GM21723 (cell line): ENCODE data around the gene IGSF21.

ENCODE experiments used
- ATAC-seq: cut with Tn5 transposase; IDR thresholded peaks from one replicate; pipeline ENCODE4 v1.9.1; 2021; ENCODE audit warnings: mild to moderate bottlenecking, moderate library complexity; ENCODE audit not compliant: unreplicated experiment

Gene IGSF21

GRCh38 chr1:18320051-18320450, 212.5 kb downstream of the IGSF21 start:
- no peak for ATAC-seq

- no peak for ATAC-seq
These were observed 214.9 kb downstream of the IGSF21 start for GRCh38 chr1:18322368-18323032.

GRCh38 chr1:18323259-18323658, 215.7 kb downstream of the IGSF21 start:
- ATAC-seq = no peak

GRCh38 chr1:18324246-18324645, 216.6 kb downstream of the IGSF21 start:
- no peak for ATAC-seq

- no peak for ATAC-seq
These were observed 217.5 kb downstream of the IGSF21 start for GRCh38 chr1:18325136-18325535.

GRCh38 chr1:18326211-18326897, 218.8 kb downstream of the IGSF21 start:
- ATAC-seq = no peak

GRCh38 chr1:18327650-18328049, 220.1 kb downstream of the IGSF21 start:
- no peak for ATAC-seq

GRCh38 chr1:18328803-18329202, 221.2 kb downstream of the IGSF21 start:
- ATAC-seq = no peak

GRCh38 chr1:18329469-18330253, 222.1 kb downstream of the IGSF21 start:
- no peak for ATAC-seq

- no peak for ATAC-seq
These were observed 225.0 kb downstream of the IGSF21 start for GRCh38 chr1:18332576-18332975.

- no peak for ATAC-seq
These were observed 225.6 kb downstream of the IGSF21 start for GRCh38 chr1:18333220-18333619.

- ATAC-seq = no peak
These were observed 229.2 kb downstream of the IGSF21 start for GRCh38 chr1:18336801-18337200.

GRCh38 chr1:18337757-18338156, 230.2 kb downstream of the IGSF21 start:
- ATAC-seq = no peak

- no peak for ATAC-seq
These were observed 231.6 kb downstream of the IGSF21 start for GRCh38 chr1:18339161-18339560.

GRCh38 chr1:18340158-18340764, 232.7 kb downstream of the IGSF21 start:
- no peak for ATAC-seq

GRCh38 chr1:18340787-18341186, 233.2 kb downstream of the IGSF21 start:
- no peak for ATAC-seq

GRCh38 chr1:18341291-18342069, 233.9 kb downstream of the IGSF21 start:
- no peak for ATAC-seq

- no peak for ATAC-seq
These were observed 235.1 kb downstream of the IGSF21 start for GRCh38 chr1:18342744-18343143.

GRCh38 chr1:18343581-18343980, 236.0 kb downstream of the IGSF21 start:
- ATAC-seq = no peak

GRCh38 chr1:18344755-18345154, 237.2 kb downstream of the IGSF21 start:
- ATAC-seq = no peak

- no peak for ATAC-seq
These were observed 240.0 kb downstream of the IGSF21 start for GRCh38 chr1:18347559-18347958.
